ENCODE data around the gene GALNT1.

- no peak for TF ChIP-seq CTCF (IDR thresholded peaks at IDR 0.05)
- TF ChIP-seq EZH2 (IDR thresholded peaks at IDR 0.05; ENCODE audit: borderline replicate concordance, insufficient read depth, low read depth, low read length, poor library complexity, severe bottlenecking): no peak
Observed at GRCh38 chr18:35703043-35703688, 121.6 kb downstream of the GALNT1 start.
